MM.1S (cell line): ENCODE data around the gene TSPEAR.

Experiments used
- DNase-seq: peaks from one replicate; pipeline ENCODE4 v3.0.0-alpha.2; 2015
- H2AFZ ChIP-seq: fragments of 300-600 bp; sonication (generic); 2 replicates; pipeline ENCODE4 v1.6.0; 2016; ENCODE audit warnings: antibody characterized with exemption, low read length
- H3F3A ChIP-seq: fragments of 300-600 bp; sonication (generic); 2 replicates; pipeline ENCODE4 v1.6.1; 2016; ENCODE audit warnings: mild to moderate bottlenecking, antibody characterized with exemption, low read length, moderate library complexity, mixed read lengths; ENCODE audit not compliant: insufficient read depth
- H3K27ac ChIP-seq: fragments of 300-600 bp; sonication (generic); 2 replicates; pipeline ENCODE4 v1.5.1; 2016; ENCODE audit warnings: mild to moderate bottlenecking, low read length
- H3K27me3 ChIP-seq: fragments of 300-600 bp; sonication (generic); replicated peaks from 2 replicates; pipeline ENCODE4 v1.6.0; 2016; ENCODE audit warnings: low read length; ENCODE audit not compliant: insufficient read depth
- H3K36me3 ChIP-seq: fragments of 300-600 bp; sonication (generic); replicated peaks from 2 replicates; pipeline ENCODE4 v1.6.1; 2016; ENCODE audit warnings: mild to moderate bottlenecking, low read length, mixed read lengths; ENCODE audit not compliant: insufficient read depth
- H3K4me1 ChIP-seq: fragments of 300-600 bp; sonication (generic); 2 replicates; pipeline ENCODE4 v1.6.1; 2016; ENCODE audit warnings: low read length, mixed read lengths
- H3K4me2 ChIP-seq: fragments of 300-600 bp; sonication (generic); 2 replicates; pipeline ENCODE4 v1.6.0; 2016; ENCODE audit warnings: low read depth, low read length
- H3K4me3 ChIP-seq: fragments of 300-600 bp; sonication (generic); 2 replicates; pipeline ENCODE4 v1.5.1; 2016; ENCODE audit warnings: low read length, mixed read lengths
- H3K79me2 ChIP-seq: fragments of 300-600 bp; sonication (generic); 2 replicates; pipeline ENCODE4 v1.6.1; 2016; ENCODE audit warnings: mixed run types, low read length, mixed read lengths
- H3K9ac ChIP-seq: fragments of 300-600 bp; sonication (generic); 2 replicates; pipeline ENCODE4 v1.6.1; 2016; ENCODE audit warnings: low read length, mixed read lengths
- H3K9me2 ChIP-seq: fragments of 300-600 bp; sonication (generic); replicated peaks from 2 replicates; pipeline ENCODE4 v1.6.1; 2016; ENCODE audit warnings: mild to moderate bottlenecking, low read length, mixed read lengths; ENCODE audit not compliant: insufficient read depth
- H3K9me3 ChIP-seq: fragments of 300-600 bp; sonication (generic); replicated peaks from 2 replicates; pipeline ENCODE4 v1.6.1; 2016; ENCODE audit warnings: mild to moderate bottlenecking, low read length, mixed read lengths; ENCODE audit not compliant: insufficient read depth
- H4K20me1 ChIP-seq: fragments of 300-600 bp; sonication (generic); 2 replicates; pipeline ENCODE4 v1.6.1; 2016; ENCODE audit warnings: mild to moderate bottlenecking, low read length, moderate library complexity, mixed read lengths; ENCODE audit not compliant: insufficient read depth
- CTCF ChIP-seq: fragments of 300-600 bp; sonication (generic); IDR thresholded peaks from 2 replicates; pipeline ENCODE4 v1.5.1; 2016; ENCODE audit warnings: antibody characterized with exemption, low read length, mixed read lengths
- EZH2 ChIP-seq: fragments of 300-600 bp; sonication (generic); optimal IDR thresholded peaks from 2 replicates; pipeline ENCODE3; 2017; ENCODE audit warnings: low read depth, mild to moderate bottlenecking, antibody characterized with exemption, low read length, mixed read lengths
- EZH2phosphoT487 ChIP-seq: fragments of 300-600 bp; sonication (generic); IDR thresholded peaks from 2 replicates; pipeline ENCODE4 v1.6.1; 2018; ENCODE audit warnings: antibody characterized with exemption, low read length

TSPEAR gene

GRCh38 chr21:44456915-44457736 lies 254.2 kb downstream of the TSPEAR start:
- Histone ChIP-seq H3K9ac (no peak overlapping the region), H3K4me2 (no peak overlapping the region), H3K4me1 (no peaks in the 10 kb centered on the region)

DNA sequence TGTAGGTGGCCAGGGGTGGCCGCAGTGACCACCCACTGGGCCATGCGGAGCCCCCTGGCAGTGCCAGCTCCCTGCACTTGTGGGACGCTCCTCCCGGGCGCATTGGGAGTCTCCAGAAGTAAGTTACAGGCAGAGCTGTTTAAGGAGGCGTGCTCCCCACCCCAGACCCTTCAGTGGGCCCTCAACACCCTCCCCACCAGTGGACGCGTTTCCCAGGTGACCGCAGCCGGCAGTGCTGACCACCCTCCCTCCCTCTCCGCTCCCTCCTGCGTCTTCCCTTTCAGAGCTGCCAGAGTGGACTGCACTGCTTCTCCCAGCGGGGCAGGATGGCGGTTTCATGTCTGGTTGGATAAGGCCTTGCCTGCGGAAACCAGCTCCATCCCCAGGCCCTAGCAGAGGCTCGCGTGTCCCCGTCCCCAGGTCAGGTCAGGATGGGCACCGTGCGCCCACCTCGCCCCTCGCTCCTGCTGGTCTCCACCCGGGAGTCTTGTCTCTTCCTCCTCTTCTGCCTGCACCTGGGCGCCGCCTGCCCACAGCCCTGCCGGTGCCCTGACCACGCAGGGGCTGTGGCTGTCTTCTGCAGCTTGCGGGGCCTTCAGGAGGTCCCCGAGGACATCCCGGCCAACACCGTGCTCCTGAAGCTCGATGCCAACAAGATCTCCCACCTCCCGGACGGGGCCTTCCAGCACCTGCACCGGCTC lies 255.0 kb downstream of the TSPEAR start:
- Histone ChIP-seq H3K9me3 (no peaks in the 10 kb centered on the region), H3F3A (no peaks in the 10 kb centered on the region), H3K27me3 (peaks cover 92% of the 10 kb centered on the region), H3K9ac (no peak overlapping the region), H3K4me1 (no peaks in the 10 kb centered on the region), H2AFZ (no peak overlapping the region), H3K4me3 (no peak overlapping the region), H3K79me2 (no peaks in the 10 kb centered on the region), H3K36me3 (no peaks in the 10 kb centered on the region), H3K27ac (no peak overlapping the region), H4K20me1 (no peaks in the 10 kb centered on the region), H3K9me2 (no peaks in the 10 kb centered on the region), H3K4me2 (peak overlapping the region; percentile 22; the same call in 1 of the 2 replicates)
- TF ChIP-seq EZH2phosphoT487 (no peak), EZH2 (no peak), CTCF (no peak)
- no peak for DNase-seq

More at GRCh38 chr21:44456915-44457736, 254.2 kb downstream of the TSPEAR start:
- Histone ChIP-seq H3K4me3 (no peak overlapping the region), H3K9me3 (no peaks in the 10 kb centered on the region), H4K20me1 (no peaks in the 10 kb centered on the region), H3F3A (no peaks in the 10 kb centered on the region), H3K9me2 (no peaks in the 10 kb centered on the region), H3K27me3 (peaks cover 92% of the 10 kb centered on the region), H3K36me3 (no peaks in the 10 kb centered on the region), H2AFZ (no peak overlapping the region), H3K79me2 (no peaks in the 10 kb centered on the region), H3K27ac (no peak overlapping the region)
- TF ChIP-seq CTCF (no peak), EZH2phosphoT487 (no peak), EZH2 (no peak)
- no peak for DNase-seq

DNA sequence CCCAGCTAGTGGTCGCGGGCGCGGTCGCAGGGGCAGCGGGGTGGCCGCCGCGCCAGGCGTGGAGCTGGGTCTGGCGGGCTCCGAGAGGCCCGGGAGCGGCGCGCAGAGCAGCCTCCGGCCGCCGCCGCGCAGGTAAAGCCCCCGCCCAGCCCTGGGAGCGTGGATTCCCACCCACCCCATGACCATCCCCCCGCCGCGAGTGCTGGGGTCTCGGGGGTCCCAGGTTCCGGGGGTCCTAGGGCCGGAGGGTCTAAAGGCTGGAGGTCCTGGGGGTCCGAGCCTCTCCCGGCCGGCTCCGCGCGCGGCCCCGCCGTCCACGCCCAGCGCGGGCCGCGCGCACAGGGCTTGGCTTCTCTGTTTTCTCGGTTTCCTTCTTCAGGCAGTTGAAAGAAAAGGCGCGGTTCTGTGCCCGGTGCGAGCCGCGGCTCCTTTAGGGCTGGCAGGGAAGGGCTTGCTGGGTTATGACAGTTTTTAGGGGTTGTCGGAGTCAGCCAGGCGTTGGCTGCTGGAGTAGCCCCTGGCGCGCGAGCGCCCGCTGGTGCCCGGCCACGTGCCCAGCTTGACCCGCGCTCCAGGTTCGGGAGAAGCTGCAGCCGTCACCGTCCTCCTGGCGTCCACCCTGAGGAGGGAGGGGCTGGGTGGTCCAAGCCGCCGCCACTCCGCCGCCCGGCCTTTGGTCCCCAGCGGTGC lies 255.7 kb downstream of the TSPEAR start:
- Histone ChIP-seq H4K20me1 (no peaks in the 10 kb centered on the region), H3K4me2 (peak overlapping the region; percentile 22; the same call in 1 of the 2 replicates), H3K36me3 (no peaks in the 10 kb centered on the region), H3K27ac (no peak overlapping the region), H2AFZ (0 out of 2 replicates have a peak overlapping the region, but pooled peaks have one; percentile 9), H3K4me1 (no peaks in the 10 kb centered on the region), H3F3A (no peaks in the 10 kb centered on the region), H3K9me3 (no peaks in the 10 kb centered on the region), H3K9me2 (no peaks in the 10 kb centered on the region), H3K4me3 (peak overlapping the region; percentile 19; the same call in 1 of the 2 replicates), H3K27me3 (peaks cover 92% of the 10 kb centered on the region), H3K9ac (no peak overlapping the region), H3K79me2 (no peaks in the 10 kb centered on the region)
- TF ChIP-seq EZH2phosphoT487 (no peak), CTCF (no peak), EZH2 (no peak)
- no peak for DNase-seq
